Neural progenitor cell (in vitro differentiated cells): ENCODE results near the gene WWOX.

Experiments
- EZH2 ChIP-seq: fragments of 200-600 bp; sonication (generic); IDR thresholded peaks from 2 replicates; pipeline ENCODE4 v1.6.1; 2017; ENCODE audit warnings: antibody characterized with exemption, mild to moderate bottlenecking, moderate library complexity
- EZH2phosphoT487 ChIP-seq: fragments of 200-600 bp; sonication (generic); IDR thresholded peaks from 2 replicates; pipeline ENCODE4 v1.6.1; 2017; ENCODE audit warnings: antibody characterized with exemption
- TF ChIP-seq, protein P1 (sequence below): fragments of 200-600 bp; sonication (generic); IDR thresholded peaks from 2 replicates; pipeline ENCODE4 v1.5.1; 2017; ENCODE audit warnings: antibody characterized with exemption, mild to moderate bottlenecking

- TF ChIP-seq EZH2 (no peak), EZH2phosphoT487 (no peak)
- TF ChIP-seq, protein P1, sequence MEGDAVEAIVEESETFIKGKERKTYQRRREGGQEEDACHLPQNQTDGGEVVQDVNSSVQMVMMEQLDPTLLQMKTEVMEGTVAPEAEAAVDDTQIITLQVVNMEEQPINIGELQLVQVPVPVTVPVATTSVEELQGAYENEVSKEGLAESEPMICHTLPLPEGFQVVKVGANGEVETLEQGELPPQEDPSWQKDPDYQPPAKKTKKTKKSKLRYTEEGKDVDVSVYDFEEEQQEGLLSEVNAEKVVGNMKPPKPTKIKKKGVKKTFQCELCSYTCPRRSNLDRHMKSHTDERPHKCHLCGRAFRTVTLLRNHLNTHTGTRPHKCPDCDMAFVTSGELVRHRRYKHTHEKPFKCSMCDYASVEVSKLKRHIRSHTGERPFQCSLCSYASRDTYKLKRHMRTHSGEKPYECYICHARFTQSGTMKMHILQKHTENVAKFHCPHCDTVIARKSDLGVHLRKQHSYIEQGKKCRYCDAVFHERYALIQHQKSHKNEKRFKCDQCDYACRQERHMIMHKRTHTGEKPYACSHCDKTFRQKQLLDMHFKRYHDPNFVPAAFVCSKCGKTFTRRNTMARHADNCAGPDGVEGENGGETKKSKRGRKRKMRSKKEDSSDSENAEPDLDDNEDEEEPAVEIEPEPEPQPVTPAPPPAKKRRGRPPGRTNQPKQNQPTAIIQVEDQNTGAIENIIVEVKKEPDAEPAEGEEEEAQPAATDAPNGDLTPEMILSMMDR = no peak
Observed at GRCh38 chr16:78762222-78762621, 662.8 kb downstream of the WWOX start.
